ENCODE results near the gene SCUBE2.

DNA sequence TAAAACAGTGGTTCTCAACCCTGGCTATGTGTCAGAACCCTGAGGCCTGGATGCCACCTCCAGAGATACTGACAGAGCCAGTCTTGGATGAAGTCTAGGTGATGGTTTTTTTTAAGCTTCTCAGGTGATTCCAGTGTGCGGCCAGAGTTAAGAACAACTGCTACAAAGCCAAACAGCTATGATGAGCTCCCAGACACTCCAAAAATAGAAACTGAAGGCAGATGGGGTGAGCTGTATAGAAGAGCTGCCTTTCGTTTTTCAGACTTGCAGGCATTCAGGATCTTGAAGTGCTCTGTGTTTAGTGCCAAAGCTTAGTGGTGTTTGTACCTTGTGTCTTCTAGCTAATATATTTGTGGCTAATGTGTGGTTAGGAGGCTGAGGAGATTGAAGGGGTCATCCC, 14.2 kb downstream of the SCUBE2 start:
- TF ChIP-seq, protein P1, sequence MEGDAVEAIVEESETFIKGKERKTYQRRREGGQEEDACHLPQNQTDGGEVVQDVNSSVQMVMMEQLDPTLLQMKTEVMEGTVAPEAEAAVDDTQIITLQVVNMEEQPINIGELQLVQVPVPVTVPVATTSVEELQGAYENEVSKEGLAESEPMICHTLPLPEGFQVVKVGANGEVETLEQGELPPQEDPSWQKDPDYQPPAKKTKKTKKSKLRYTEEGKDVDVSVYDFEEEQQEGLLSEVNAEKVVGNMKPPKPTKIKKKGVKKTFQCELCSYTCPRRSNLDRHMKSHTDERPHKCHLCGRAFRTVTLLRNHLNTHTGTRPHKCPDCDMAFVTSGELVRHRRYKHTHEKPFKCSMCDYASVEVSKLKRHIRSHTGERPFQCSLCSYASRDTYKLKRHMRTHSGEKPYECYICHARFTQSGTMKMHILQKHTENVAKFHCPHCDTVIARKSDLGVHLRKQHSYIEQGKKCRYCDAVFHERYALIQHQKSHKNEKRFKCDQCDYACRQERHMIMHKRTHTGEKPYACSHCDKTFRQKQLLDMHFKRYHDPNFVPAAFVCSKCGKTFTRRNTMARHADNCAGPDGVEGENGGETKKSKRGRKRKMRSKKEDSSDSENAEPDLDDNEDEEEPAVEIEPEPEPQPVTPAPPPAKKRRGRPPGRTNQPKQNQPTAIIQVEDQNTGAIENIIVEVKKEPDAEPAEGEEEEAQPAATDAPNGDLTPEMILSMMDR (IDR thresholded peaks at IDR 0.05) = no peak
- TF ChIP-seq POLR2A (IDR thresholded peaks at IDR 0.05) (no peak), EP300 (IDR thresholded peaks at IDR 0.05) (no peak), POLR2AphosphoS5 (IDR thresholded peaks at IDR 0.05) (no peak)
